Kidney epithelial cell (primary cell): ENCODE results near the gene NOTCH1. TPM values are rescaled to one million over a fixed set of nuclear protein-coding genes. Genes with fewer than 3 reads are reported as not detected.

ENCODE experiments used
- DNase-seq: peaks from one replicate; pipeline ENCODE4 v3.0.0-alpha.2; 2010; ENCODE audit warnings: low read depth
- H3K27me3 ChIP-seq: 2 replicates; pipeline ENCODE4 v1.6.0; 2011; ENCODE audit warnings: low read length; ENCODE audit not compliant: control insufficient read depth, insufficient read depth
- H3K36me3 ChIP-seq: 2 replicates; pipeline ENCODE4 v1.5.1; 2011; ENCODE audit warnings: low read length; ENCODE audit not compliant: control insufficient read depth, insufficient read depth
- H3K4me3 ChIP-seq: 2 replicates; pipeline ENCODE4 v1.5.1; 2011; ENCODE audit warnings: low read depth, mild to moderate bottlenecking, control low read depth, low read length
- total RNA-seq: library from RNA; depleted of rRNA; stranded (reverse); fragments of >200 nt; gene quantifications from 2 replicates; pipeline ENCODE4 v1.2.3, GENCODE V29; 2015
- TF ChIP-seq, protein P1 (sequence below): IDR thresholded peaks from 2 replicates; pipeline ENCODE4 v1.5.1; 2011; ENCODE audit warnings: mild to moderate bottlenecking, moderate library complexity, low read length, control low read depth, inconsistent platforms; ENCODE audit not compliant: insufficient read depth, poor library complexity, severe bottlenecking

The NOTCH1 gene
- total RNA-seq, 1 donor from 2014 or later: 40.9 TPM

GRCh38 chr9:136589766-136590763, 44.2 kb upstream of the NOTCH1 start:
- H3K27me3 ChIP-seq: peaks cover 12% of the 10 kb centered on the region
- H3K36me3 ChIP-seq: no peaks in the 10 kb centered on the region
- TF ChIP-seq, protein P1, sequence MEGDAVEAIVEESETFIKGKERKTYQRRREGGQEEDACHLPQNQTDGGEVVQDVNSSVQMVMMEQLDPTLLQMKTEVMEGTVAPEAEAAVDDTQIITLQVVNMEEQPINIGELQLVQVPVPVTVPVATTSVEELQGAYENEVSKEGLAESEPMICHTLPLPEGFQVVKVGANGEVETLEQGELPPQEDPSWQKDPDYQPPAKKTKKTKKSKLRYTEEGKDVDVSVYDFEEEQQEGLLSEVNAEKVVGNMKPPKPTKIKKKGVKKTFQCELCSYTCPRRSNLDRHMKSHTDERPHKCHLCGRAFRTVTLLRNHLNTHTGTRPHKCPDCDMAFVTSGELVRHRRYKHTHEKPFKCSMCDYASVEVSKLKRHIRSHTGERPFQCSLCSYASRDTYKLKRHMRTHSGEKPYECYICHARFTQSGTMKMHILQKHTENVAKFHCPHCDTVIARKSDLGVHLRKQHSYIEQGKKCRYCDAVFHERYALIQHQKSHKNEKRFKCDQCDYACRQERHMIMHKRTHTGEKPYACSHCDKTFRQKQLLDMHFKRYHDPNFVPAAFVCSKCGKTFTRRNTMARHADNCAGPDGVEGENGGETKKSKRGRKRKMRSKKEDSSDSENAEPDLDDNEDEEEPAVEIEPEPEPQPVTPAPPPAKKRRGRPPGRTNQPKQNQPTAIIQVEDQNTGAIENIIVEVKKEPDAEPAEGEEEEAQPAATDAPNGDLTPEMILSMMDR: no peak
- DNase-seq: no peak
- no peak overlapping the region for H3K4me3 ChIP-seq

DNA sequence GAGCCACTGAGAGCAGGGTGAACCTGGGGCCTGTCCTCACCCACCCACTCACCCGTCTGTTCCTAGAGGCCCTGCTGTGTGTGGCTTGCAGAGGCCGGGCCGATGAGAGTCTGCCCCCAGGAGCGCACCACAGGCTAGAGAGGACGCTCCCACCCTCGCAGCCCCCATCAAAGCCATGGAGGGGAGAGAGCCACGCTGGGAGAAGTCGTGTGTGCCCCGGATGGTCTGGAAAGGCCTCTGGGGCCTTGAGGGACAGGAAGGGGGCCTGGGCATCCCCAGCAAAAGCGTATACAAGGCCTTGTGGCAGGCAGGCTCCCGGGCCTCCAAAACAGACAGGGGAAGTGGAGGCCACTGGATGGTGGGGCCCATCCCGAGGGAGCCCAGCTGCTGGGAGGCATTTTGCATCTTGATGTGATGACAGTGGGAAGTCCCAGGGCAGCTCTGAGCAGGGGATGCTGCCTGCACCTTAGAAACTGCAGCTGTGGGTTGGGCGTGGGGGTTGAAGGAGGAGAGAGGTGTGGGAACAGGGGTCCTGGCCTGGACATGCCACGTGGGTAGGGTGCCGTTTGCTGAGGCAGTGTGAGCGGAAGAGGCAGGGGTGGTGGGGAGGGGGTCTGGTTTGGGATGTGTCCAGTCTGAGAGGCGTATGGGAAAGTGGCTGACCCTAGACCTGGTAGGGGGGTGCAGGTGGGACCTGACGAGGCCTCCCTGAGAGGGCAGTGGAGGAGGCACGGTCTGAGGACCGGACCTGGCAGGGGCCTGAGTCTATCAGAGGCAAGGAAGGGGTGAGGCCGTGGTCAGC, 43.0 kb upstream of the NOTCH1 start:
- H3K27me3 ChIP-seq: peaks cover 11% of the 10 kb centered on the region
- DNase-seq: no peak
- TF ChIP-seq, protein P1: no peak

DNA sequence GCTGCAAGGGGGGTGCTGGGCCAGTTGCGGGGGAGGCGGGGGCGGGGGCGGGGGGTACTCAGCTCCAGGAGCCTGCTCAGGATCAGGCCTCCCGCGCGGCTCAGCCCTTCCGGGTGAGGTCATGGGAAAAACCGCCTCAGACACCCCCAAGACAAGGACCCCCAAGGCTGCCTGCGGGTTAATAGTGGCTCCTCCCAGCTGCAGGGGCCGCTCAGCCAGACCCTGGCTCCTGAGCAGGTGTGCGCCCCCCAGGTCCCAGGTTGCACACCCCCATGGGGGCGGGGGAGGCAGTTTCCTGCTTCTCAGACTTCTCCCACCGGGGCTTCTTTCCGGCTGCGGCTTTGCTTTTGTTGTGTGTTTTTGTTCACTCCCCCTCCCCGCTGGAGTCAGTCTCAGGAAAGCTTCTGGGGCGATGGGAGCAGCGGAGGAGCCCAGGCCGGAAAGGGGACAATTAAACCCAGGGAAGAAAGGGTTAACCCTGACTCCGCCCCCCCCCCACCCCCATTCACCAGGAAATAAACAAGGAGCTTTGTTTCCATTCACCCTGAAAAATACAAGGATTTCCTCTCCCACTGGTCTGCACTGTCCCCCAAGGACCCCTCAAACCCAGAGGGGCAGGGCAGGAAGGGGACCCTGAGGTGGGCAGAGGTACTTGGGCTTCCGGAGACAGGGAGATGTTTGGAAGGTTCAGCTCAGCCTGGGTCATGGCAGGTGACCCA, 42.3 kb upstream of the NOTCH1 start:
- H3K36me3 ChIP-seq: no peaks in the 10 kb centered on the region
- DNase-seq: no peak
- TF ChIP-seq, protein P1: no peak
- H3K4me3 ChIP-seq: no peak overlapping the region
- peaks cover 11% of the 10 kb centered on the region for H3K27me3 ChIP-seq

More for the DNA sequence above, 43.0 kb upstream of the NOTCH1 start:
- no peak overlapping the region for H3K4me3 ChIP-seq
- H3K36me3 ChIP-seq: no peaks in the 10 kb centered on the region

GRCh38 chr9:136587145-136587943, 41.5 kb upstream of the NOTCH1 start:
- peak; percentile 42 for DNase-seq
- Histone ChIP-seq H3K4me3 (no peak overlapping the region), H3K27me3 (peaks cover 8% of the 10 kb centered on the region), H3K36me3 (no peaks in the 10 kb centered on the region)
- TF ChIP-seq, protein P1: no peak

DNA sequence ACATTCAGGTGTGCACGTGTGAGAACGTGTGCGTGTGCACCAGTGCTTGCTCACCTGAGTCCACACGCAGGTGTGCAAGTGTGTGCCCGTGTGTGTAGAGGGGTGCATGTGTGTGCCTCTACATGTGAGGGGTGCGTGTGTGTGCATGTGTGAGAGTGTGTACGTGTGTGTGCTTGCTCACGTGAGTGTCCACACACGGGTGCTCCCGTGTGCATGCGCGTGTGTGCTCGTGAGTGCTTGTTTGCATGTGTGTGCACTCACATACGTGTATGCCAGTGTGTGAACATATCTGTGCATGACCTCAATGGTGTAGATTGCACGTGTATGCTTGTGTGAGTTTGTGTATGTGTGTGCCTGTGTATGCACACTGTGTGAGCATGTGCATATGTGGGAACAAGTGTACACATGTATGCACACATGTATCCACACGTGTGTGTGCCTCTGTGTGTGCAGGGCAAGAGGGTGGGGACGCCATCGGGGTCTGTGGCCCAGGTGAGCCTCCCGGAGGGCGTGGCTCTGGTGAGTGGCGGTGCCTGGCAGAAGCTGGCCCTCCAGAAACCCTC, 40.6 kb upstream of the NOTCH1 start:
- no peak for DNase-seq
- H3K27me3 ChIP-seq: peaks cover 5% of the 10 kb centered on the region

More for the DNA sequence above, 40.6 kb upstream of the NOTCH1 start:
- TF ChIP-seq, protein P1: no peak
- Histone ChIP-seq H3K36me3 (no peaks in the 10 kb centered on the region), H3K4me3 (no peak overlapping the region)
